ENCODE measurements around the gene DAP. TPM values are rescaled to one million over a fixed set of nuclear protein-coding genes. Genes with fewer than 3 reads are reported as not detected.

Gene DAP
- total RNA-seq, 1 experiment from 2014 or later: 47.2 TPM

- no peak overlapping the region for H3K4me3 Mint-ChIP-seq
- H3T11ph ChIP-seq (ENCODE audit: low read length): no peak overlapping the region
- no peak overlapping the region for H2BK20ac ChIP-seq (ENCODE audit: low read depth, low read length, poor library complexity, severe bottlenecking)
- H3K9ac ChIP-seq (ENCODE audit: extremely low read depth, insufficient read length, low read length): no peak overlapping the region
- no peaks in the 10 kb centered on the region for H3K4me1 ChIP-seq (ENCODE audit: insufficient read depth, low read length)
- WGBS (ENCODE audit: extremely low coverage, insufficient read length, low lambda C conversion rate): no CpG with 5 or more reads among the region's 1 CpG
- H3K23ac ChIP-seq (ENCODE audit: insufficient read length, low read depth, low read length): no peak overlapping the region
- H3K18ac ChIP-seq (ENCODE audit: insufficient read length, low read depth, low read length): no peak overlapping the region
- no peak overlapping the region for H3K14ac ChIP-seq (ENCODE audit: insufficient read depth, low read length)
- no peaks in the 10 kb centered on the region for H3K79me1 ChIP-seq (ENCODE audit: insufficient read depth, low read depth, low read length, poor library complexity, severe bottlenecking)
- no peaks in the 10 kb centered on the region for H3K79me2 ChIP-seq (ENCODE audit: insufficient read depth, low read length)
- no peaks in the 10 kb centered on the region for H3K9me3 ChIP-seq (ENCODE audit: control insufficient read depth, low read depth, low read length)
- no peak overlapping the region for H2BK12ac ChIP-seq (ENCODE audit: insufficient read length, low read depth, low read length)
- H3K56ac ChIP-seq (ENCODE audit: insufficient read length, low read depth, low read length): no peak overlapping the region
- no peaks in the 10 kb centered on the region for H3K23me2 ChIP-seq (ENCODE audit: insufficient read length, low read depth, low read length, poor library complexity, severe bottlenecking)
- H3K27me3 Mint-ChIP-seq (ENCODE audit: low read depth): peaks cover 19% of the 10 kb centered on the region
- no peak overlapping the region for H2AK5ac ChIP-seq (ENCODE audit: insufficient read length, low read length)
- no peak overlapping the region for H2BK120ac ChIP-seq (ENCODE audit: low read depth, low read length, poor library complexity, severe bottlenecking)
- no peaks in the 10 kb centered on the region for H4K20me1 ChIP-seq (ENCODE audit: control insufficient read depth, insufficient read depth, insufficient read length)
- no peak overlapping the region for H2BK5ac ChIP-seq (ENCODE audit: insufficient read length, low read length)
- no peak overlapping the region for H4K91ac ChIP-seq (ENCODE audit: insufficient read length, low read depth, low read length)
- no peak overlapping the region for H2AFZ ChIP-seq (ENCODE audit: low read length)
- no peak overlapping the region for H3K27ac ChIP-seq (ENCODE audit: insufficient read length, low read depth, low read length)
- H3K4me1 Mint-ChIP-seq: peaks cover 2 to 3% of the 10 kb centered on the region in 2 experiments; a peak in 2 of 4 replicates
- no peak overlapping the region for H4K5ac ChIP-seq (ENCODE audit: insufficient read length, low read depth, low read length)
- no peak overlapping the region for H3K27ac Mint-ChIP-seq
- H3K4ac ChIP-seq (ENCODE audit: low read depth, low read length): no peak overlapping the region
- TF ChIP-seq CTCF (conservative IDR thresholded peaks at IDR 0.05): no peak
- H4K8ac ChIP-seq (replicated peaks; ENCODE audit: insufficient read length, low read depth, low read length): no peak overlapping the region
- H3K27me3 ChIP-seq (ENCODE audit: insufficient read depth, low read length): no peaks in the 10 kb centered on the region
- H3K4me2 ChIP-seq (ENCODE audit: insufficient read depth, insufficient read length, low read length): no peak overlapping the region
- no peak overlapping the region for H2BK15ac ChIP-seq (ENCODE audit: low read depth, low read length)
- peaks cover 0 to 5% of the 10 kb centered on the region in 2 experiments; a peak in 1 of 5 replicates for H3K9me3 Mint-ChIP-seq
- DNase-seq: no peak
- peaks cover 8 to 34% (median 29%) of the 10 kb centered on the region in 3 experiments; a peak in 6 of 7 replicates for H3K36me3 Mint-ChIP-seq (ENCODE audit: insufficient read depth in 1 of 3, low read depth in 3 of 3)
These were observed 84.1 kb downstream of the DAP start for GRCh38 chr5:10676946-10677345.

All from H9 (cell line).